HG03135 (cell line): ENCODE results near the gene LGALS14.
"Not testable (repeated sequence)": the region's sequence is repeated elsewhere in the genome, so short reads cannot be mapped to it uniquely, and the experiment has no call there.

Experiments used
- ATAC-seq: cut with Tn5 transposase; IDR thresholded peaks from one replicate; pipeline ENCODE4 v1.9.1; 2021; ENCODE audit warnings: mild to moderate bottlenecking, moderate library complexity; ENCODE audit not compliant: unreplicated experiment

Gene LGALS14

DNA sequence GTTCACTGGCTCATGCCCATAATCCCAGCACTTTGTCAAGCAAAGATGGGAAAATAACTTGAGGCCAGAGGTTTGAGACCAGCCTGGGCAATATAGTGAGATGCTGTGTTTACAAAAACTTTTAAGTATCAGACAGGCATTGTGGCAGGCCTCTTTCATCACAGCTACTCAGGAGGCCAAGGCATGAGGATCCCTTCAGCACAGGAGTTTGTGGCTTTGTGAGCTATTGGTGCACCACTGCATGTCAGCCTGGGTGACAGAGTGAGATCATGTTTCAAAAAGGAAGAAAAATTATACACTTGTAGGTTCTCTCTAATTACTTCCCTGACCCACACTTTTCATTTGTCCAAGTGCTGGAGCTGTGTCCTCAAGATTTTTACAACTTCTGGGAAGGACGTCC is 11.5 kb upstream of the LGALS14 start:
- no peak for ATAC-seq

DNA sequence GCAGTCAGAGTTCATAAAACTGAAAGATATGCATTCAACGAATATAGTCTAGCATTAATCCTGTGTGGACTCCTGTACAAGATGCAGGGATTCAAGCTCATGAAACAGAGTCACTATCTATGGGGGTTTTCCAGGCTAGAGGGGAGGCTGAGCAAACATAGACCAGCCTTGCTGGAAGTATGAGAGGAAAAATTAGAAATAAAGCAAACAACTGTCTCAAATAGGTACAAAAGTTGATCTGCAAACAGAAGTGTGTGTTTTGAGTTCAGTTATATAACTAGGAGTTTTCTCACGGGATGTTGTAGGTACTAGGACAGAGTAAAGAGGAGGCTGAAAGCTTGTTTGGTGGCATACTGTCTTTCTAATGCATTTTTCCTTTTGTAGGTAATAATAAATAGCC is 8.5 kb upstream of the LGALS14 start:
- ATAC-seq = no peak

DNA sequence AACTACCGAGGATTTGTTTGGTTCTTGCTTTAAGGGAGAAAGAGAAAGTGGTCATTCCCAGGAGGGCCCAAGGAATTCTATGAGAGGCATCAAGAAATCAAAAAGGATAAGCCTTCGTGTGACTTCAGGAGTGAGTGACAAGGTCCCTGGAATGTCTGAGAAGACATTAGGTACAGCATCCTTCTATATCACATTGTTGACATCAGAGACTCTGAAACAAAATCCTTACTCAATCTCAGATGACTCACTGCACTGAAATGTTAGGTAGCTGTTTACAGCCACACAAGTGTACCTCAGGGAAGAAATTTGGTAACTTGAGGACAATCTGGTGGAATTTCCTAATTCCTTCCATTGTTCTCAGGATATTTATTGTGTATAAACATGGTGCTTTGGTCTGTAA is 7.9 kb upstream of the LGALS14 start:
- ATAC-seq = no peak

DNA sequence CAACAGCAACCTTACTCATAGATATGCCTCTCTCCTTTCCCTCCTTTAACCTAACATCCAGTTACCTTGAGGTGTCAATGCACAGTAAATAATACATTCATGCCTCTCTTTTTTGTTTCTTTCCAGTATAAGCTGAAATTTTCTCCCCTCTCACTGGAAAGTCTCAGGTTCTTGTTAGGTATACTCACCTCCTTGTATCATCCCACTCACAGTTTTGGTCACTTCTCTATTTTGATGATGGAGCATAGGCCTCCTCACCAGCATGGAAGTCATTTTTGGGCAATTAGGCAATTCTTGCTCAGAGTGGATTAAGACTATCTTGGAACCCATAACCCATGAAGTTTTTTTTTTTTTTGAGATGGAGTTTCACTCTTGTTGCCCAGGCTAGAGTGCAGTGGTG is 5.7 kb upstream of the LGALS14 start:
- no peak for ATAC-seq

DNA sequence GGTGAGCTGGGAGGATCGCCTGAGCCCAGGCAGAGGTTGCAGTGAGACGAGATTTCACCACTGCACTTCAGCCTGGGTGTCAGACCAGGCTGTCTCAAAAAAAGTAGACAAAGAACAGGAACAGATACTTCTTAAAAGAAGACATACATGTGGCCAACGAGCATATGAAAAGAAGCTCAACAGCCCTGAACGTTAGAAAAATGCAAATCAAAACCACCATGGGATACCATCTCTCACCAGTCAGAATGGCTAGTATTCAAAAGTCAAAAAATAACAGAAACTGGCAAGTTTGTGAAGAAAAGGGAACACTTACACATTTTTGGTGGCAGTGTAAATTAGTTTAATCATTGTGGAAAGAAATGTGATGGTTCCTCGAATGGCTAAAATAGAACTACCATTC is 3.0 kb upstream of the LGALS14 start:
- ATAC-seq = no peak

DNA sequence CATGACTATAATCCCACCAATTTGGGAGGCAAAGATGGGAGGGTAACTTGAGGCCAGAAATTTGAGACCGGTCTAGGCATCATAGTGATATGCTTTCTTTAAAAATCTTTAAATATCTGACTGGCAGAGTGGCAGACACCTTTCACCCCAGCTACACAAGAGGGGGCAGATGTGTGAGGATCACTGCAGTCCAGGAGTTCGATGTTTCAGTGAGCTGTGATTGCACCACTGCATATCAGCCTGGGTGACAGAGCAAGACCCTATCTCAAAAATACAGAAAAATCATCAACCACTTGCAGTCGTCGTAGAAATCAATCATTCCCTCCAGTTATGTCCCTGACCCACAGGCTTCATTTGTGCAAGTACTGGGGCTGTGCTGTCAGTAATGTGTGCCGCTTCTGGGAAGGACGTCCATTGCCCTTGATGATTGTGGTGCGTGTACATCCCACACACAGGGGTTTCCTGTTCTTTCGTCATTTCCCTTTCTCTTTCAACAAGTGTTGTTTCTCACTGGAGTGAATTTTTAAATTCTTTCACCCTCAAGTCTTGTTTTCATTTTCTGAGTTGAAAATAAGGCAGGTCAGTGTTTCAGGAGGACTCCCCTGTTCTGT is 1.4 kb downstream of the LGALS14 start:
- ATAC-seq = no peak

DNA sequence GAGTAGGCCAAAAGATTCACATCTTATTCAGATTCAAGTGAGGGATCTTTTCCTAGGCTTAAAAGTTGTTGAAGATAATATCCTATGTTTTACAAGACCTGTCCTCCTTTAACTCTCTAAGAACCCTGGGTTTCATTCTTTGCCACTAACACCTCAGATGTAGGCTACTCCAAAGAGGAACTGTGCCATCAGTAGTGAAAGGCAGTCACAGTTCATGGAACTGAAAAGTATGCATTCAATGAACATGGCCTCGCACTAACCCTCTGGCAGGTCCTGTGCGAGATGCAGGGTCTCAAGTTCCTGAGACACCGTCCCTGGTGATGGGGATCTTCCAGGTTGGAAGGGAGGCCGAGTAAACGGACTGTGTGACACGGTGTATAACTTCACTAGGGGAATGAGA is 4.3 kb downstream of the LGALS14 start:
- no peak for ATAC-seq

DNA sequence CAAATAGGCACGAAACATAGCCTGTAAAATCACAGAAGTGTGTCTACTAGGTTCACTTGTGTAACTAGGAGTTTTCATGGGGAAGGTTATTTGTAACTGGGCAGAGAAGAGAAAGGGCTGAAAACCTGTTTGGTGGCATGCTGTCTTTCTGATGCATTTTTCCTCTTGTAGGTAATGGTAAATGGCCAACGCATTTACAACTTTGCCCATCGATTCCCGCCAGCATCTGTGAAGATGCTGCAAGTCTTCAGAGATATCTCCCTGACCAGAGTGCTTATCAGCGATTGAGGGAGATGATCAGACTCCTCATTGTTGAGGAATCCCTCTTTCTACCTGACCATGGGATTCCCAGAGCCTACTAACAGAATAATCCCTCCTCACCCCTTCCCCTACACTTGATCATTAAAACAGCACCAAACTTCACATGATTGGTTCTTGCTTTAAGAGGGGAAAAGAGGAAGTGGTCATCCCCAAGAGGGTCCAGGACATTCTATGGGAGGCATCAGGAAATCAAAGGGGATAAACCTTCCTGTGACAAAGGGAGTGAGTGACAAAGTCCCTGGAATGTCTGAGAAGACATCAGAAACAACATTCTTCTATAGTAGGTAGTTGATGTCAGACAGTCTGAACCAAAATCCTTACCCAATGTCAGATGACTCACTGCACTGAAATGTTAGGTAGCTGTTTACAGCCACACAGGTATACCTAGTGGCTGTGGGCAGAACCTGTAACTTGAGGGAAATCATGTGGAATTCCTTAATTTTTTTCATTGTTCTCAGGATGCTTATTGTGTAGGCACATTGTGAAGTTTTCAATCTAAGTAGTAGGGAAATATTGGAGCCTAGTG is 5.0 kb downstream of the LGALS14 start:
- ATAC-seq = no peak

DNA sequence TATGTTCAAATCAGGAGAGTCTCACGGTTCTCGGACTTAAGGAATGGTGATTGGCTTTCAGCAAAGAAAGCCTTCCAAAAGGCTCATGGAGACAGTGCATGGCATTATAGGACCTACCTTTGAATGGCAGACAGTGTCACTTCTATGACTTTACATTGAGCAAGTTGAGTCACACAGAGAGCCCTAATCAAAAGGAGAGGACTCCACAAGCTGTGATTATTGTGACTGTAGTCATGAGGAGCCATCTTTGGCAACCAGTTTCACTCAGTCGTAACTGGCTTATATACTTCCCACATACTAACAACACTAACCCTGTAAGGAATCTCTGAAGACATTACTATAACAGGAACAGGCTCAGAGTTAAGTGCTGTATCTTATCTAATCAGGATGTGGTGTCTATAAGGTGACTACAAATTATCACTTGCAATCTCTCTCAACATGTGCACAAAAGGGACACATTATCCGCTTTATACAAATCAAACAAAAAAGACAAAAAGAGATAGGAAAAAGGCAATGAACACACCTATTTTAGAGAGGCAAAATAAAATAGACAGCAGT is 6.1 kb downstream of the LGALS14 start:
- no peak for ATAC-seq

DNA sequence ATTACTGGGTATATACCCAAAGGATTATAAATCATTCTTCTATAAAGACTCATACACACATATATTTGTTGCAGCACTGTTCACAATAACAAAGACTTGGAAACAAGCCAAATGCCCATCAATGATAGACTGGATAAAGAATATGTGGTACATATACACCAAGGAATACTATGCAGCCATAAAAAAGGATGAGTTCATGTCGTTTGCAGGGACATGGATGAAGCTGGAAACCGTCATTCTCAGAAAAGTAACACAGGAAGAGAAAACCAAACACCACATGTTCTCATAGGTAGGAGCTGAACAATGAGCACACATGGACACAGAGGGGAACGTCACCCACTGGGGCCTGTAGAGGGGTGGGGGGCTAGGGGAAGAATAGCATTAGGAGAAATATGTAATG is 15.9 kb downstream of the LGALS14 start:
- not testable (repeated sequence) for ATAC-seq

DNA sequence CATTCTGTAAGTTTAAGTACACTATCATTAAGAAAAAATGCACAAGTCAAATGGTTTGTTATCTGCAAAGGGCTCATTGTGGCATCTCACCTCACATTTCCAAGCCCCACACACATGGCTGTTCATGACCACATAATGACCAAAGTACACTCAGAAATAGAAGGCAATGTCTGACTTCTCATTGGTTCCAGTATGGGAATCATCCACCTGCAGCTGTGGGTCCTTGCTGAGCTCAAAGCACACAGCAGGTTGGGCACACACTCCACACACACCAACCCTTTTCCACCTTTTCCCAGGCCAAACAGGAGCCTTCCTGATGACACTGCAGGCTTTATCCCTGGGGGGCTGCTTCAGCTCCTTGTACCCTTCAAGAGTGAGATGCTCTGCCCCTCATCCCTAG is 21.7 kb downstream of the LGALS14 start:
- no peak for ATAC-seq

DNA sequence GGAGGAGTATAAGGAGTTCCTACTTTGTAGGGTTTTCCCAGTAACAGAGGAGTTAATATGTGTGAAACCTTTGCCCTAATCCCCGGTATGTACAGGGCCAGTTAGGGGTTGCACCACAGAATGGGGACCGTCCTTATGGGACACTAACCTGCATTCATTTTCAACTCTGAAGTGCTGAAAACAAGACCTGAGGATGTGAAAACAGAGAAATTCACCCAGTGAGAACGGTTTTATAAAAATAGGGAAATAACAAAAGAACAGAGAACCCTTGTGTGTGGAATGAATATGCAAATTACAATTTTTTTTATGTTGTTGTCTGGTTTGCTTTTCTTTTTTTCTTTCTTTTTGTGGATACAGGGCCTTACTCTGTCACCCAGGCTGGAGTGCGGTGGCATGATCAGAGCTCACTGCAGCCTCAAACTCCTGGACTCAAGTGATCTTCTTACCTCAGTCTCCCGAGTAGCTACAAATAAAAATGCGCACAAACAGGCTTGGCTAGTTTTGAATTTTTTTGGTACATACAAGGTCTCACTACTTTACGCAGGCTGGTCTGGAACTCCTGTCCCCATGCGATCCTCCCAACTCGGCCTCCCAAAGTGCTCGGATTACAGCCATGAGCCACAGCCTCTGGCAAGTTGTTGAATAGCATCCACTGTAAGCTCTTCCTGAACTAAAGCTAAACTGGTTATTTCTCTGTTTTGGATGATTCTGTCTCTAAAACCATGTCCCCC is 23.0 kb downstream of the LGALS14 start:
- ATAC-seq = no peak

DNA sequence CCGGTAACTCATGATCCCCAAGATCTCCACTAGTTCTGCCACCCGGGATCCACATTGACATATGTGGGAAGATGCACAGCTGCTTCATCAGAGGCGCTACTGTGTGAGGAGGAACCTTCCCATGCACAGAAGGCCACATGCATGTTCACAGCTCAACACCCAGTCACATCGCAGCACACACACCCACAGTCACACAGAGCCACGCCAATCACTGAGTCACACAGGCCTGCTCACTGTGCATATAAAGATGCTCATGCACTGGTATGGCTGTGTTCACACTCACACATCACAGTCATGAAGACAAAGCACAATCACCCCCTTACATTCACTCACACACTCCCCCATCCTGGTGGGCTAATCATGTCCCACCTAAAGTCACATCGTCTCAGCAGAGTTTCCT is 23.8 kb downstream of the LGALS14 start:
- no peak for ATAC-seq

DNA sequence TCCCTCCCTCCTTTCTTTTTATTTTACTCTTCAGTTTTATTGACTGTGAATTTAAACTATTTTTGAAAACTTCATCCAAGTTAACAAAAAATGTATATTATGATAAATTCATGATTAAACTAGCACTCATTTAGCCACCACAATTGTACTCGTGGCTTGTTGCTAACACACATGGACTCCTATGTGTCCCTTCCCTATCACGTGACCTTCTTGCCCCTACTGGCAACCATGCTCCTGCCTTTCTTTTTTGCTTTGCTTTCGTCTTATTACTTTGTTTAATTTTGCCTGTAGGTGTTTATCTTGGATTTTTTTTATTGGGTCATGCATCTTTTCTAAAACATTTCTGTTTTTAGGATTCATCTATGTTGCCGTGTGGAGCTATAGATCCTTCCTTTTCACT is 25.3 kb downstream of the LGALS14 start:
- ATAC-seq = no peak

DNA sequence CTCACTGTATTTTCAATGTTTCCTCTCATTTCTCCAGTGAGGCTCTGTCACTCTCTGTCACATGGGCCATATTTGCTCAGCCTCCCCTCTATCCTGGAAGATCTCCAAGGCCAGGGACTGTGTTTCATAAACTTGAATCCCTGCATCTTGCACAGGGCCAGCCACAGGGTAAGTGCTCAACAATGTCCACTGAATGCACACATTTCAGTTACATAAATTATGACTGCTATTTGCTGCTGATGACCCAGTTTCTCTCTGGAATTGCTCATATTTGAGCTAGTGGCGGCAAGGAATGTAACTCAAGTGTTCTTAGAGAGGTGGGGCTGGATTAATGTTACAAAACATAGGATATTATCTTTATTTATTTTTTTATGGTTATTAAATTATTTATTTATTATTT is 27.4 kb downstream of the LGALS14 start:
- no peak for ATAC-seq

DNA sequence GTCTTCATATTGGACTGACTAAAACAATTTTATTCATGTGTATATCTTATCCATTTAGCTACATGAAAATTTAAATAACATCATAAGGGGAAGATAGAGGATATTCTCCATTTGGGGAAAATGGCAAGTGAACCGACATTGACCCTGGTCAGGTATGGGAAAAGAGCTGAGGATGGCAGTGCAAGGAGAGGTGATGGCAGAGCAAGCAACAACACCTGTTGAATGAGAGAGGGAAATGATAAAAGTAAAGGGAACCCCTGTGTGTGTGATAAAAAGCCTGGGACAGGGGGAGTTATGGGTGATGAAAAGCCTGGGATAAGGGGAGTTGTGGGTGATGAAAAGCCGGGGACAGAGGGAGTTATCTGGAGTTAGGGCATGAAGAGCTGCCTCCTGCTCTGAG is 29.6 kb downstream of the LGALS14 start:
- ATAC-seq = no peak

DNA sequence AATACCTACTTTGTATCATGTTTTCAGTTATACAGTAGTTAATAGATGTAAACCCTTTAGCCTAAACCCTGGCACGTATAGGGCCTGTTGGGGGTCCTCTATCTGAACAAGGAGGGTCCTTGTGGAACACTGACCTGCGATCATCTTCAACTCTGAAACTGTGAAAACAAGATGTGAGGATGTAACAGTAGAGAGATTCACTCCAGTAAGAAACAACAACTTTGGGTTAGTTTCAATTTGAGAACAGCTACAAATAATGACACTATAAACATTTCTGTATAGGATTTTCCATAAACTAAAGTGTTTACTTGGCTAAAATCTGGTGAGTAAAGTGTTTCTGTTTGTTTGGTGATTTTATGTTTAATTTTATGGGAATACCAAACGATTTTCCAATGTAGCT is 31.4 kb downstream of the LGALS14 start:
- no peak for ATAC-seq

DNA sequence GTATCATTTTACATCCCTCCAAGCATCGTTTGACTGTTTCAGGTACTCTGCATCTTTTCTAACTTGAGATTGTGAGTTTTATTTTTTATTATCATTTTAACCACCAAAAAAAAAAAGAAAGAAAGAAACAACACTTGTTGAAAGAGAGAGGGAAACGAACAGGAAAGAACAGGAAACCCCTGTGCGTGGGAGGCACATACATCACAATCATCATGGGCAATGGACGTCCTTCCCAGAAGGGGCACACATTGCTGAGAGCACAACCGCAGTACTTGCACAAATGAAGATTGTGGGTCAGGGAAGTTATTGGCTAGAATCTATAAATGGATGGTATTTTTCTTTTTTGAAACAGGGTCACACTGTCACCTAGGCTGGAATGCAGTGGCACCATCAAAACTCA is 31.8 kb downstream of the LGALS14 start:
- no peak for ATAC-seq

DNA sequence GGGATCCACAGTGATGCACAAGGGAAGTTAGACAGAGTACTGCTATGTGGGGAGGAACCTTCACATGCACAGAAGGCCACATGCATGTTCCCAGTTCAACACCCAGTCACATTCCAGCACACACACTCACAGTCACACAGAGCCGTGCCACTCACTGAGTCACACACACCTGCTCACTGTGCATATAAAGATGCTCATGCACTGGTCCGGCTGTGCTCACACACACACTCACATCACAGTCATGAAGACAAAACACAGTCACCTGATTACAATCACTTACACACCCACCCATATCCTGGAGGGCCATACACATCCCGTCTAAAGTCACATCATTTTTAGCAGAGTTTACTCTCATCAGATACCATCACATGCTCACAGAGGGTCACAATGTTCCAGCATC is 33.1 kb downstream of the LGALS14 start:
- ATAC-seq = no peak

DNA sequence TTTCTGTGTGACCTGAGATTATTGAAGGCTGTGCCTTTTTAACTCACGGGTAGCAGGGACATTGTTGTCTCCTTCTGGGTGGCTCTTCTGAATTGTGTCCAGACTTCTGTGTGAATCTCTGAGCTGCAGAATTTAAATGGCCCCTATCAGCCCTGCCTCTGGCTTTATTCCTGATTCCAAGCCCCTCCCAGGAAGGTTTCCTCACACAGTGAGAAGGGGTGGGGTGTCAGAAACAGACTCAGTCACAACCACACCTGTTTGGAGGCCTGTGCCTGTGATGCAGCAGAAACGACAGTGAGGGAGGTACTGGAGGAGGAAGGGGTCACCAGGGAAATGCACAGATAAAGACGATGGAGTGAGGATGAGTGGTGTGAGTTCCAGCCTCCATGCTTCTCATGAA is 33.6 kb downstream of the LGALS14 start, which contains the start of gene CLC:
Gene CLC (minus strand): TSS at position 139 of the 400 bp plus-strand sequence. CDS start 77 bp downstream, at position 62.
- no peak for ATAC-seq

DNA sequence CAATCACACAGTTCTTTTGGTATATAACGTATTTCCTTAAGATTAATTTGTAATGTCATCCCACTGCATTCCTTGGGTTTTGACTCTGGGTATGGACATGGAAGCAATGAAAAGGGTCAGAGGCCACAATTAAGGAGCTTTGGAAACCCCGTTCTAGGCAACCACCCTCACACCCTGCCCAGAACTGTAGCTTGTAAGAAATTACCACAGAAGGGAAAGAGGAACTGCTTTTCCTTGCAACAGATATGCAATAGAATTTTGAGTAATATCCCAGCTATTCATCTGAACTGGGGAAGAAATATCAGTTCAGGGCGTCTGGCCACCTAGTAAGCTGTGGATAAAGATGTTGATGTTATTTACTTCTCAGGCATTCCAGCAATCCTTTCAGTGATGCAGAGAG is 34.5 kb downstream of the LGALS14 start:
- ATAC-seq = no peak

DNA sequence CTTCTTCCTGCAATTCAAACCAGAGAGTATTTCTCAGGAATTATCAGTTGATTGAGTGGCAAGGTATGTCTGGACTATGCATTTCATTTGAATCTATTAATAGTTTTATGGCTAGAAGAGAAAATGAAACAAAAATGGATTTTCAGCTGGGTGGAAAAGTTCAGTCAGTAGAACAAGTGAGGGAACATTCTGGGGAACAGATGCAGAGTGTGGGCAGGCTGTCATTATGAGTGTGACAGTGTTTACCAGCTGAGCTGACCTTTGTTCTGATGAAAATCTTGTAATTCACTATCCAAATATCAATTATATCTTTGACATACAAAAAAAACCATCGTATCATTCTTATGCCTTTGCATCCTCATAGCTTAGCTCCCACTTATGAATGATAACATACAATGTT is 36.1 kb downstream of the LGALS14 start:
- ATAC-seq = no peak
